HepG2 (cell line): ENCODE data around the gene PARD3. TPM values are rescaled to one million over a fixed set of nuclear protein-coding genes. Genes with fewer than 3 reads are reported as not detected.

Experiments
- ERF ChIP-seq: IDR thresholded peaks from 2 replicates; pipeline ENCODE4 v1.6.1; 2018; ENCODE audit warnings: missing biosample characterization, missing genetic modification reagents
- GABPA ChIP-seq, 2 experiments: IDR thresholded peaks; 2 replicates each; pipeline ENCODE4 v1.6.1; 2011 to 2016; ENCODE audit warnings: low read depth in 2 of 2, low read length in 1 of 2, missing biosample characterization in 1 of 2, missing genetic modification characterization in 1 of 2
- LBX2 ChIP-seq: sonication (generic); formaldehyde crosslinking; IDR thresholded peaks from 2 replicates; pipeline ENCODE4 v1.5.0; 2020; ENCODE audit warnings: missing genetic modification reagents, mild to moderate bottlenecking, borderline replicate concordance
- LRRFIP1 ChIP-seq: sonication (generic); formaldehyde crosslinking; conservative IDR thresholded peaks from 2 replicates; pipeline ENCODE4 v1.4.0; 2020; ENCODE audit warnings: missing genetic modification reagents
- NR3C1 ChIP-seq: sonication (generic); formaldehyde crosslinking; IDR thresholded peaks from 2 replicates; pipeline ENCODE4 v1.4.0; 2020; ENCODE audit warnings: missing genetic modification reagents
- PAWR ChIP-seq: sonication (generic); formaldehyde crosslinking; IDR thresholded peaks from 2 replicates; pipeline ENCODE4 v1.4.0; 2020; ENCODE audit warnings: missing genetic modification reagents, mild to moderate bottlenecking, borderline replicate concordance
- SRY ChIP-seq: sonication (generic); formaldehyde crosslinking; IDR thresholded peaks from 2 replicates; pipeline ENCODE4 v1.8.0; 2022; ENCODE audit warnings: mild to moderate bottlenecking, missing genetic modification reagents
- ZNF180 ChIP-seq: sonication (generic); formaldehyde crosslinking; IDR thresholded peaks from 2 replicates; pipeline ENCODE4 v1.4.0; 2020; ENCODE audit warnings: low read depth, missing genetic modification reagents, borderline replicate concordance
- ZNF335 ChIP-seq: sonication (generic); formaldehyde crosslinking; IDR thresholded peaks from 2 replicates; pipeline ENCODE4 v1.4.0; 2020; ENCODE audit warnings: missing genetic modification reagents
- ZNF777 ChIP-seq: sonication (generic); formaldehyde crosslinking; IDR thresholded peaks from 2 replicates; pipeline ENCODE4 v1.4.0; 2020; ENCODE audit warnings: missing genetic modification reagents
- polyA plus RNA-seq, 8 experiments: library from polyadenylated mRNA; depleted of rRNA in 3 of 8; stranded (reverse) in 7 of 8; unstranded in 1 of 8; fragments of >200 nt; fragmentation: Illumina TruSeq in 4 of 8; extraction: Trizol in 4 of 8; gene quantifications; 2 replicates each; pipeline versions ENCODE4 v1.2.1 to v1.2.3, GENCODE V29; 2011 to 2016; ENCODE audit warnings: low read depth in 4 of 8, missing spikeins in 1 of 8, mixed read lengths in 1 of 8; ENCODE audit not compliant: insufficient read depth in 1 of 8
- total RNA-seq, 5 experiments: library from RNA; depleted of rRNA; stranded (reverse); fragments of >200 nt; fragmentation: Illumina TruSeq; extraction: Trizol; gene quantifications; 2 replicates each; pipeline ENCODE4 v1.2.3, GENCODE V29; 2016; ENCODE audit warnings: low read depth in 1 of 5
- TF ChIP-seq, protein P1 (sequence below): sonication (generic); formaldehyde crosslinking; IDR thresholded peaks from one replicate; pipeline ENCODE4 v1.5.1; 2020; ENCODE audit warnings: mild to moderate bottlenecking, missing genetic modification reagents; ENCODE audit errors: not compliant biosample characterization
- TF ChIP-seq, protein P2 (sequence below): sonication (generic); formaldehyde crosslinking; IDR thresholded peaks from 2 replicates; pipeline ENCODE4 v1.4.0; 2020; ENCODE audit warnings: missing genetic modification reagents, mild to moderate bottlenecking, borderline replicate concordance
- TF ChIP-seq, protein P3 (sequence below): sonication (generic); formaldehyde crosslinking; conservative IDR thresholded peaks from 2 replicates; pipeline ENCODE4 v1.4.0; 2020; ENCODE audit warnings: missing genetic modification reagents

The PARD3 gene
- total and polyA plus RNA-seq, 2 of the 13 experiments (the other 11 are each of a cell fraction or from before 2014, with no cell fraction given): 40.9 to 60.0 TPM

- TF ChIP-seq LBX2 (CRISPR knock-in tag) (no peak), ERF (no peak), SRY (0 out of 2 replicates have a peak, but pooled peaks have one; percentile 48), LRRFIP1 (no peak), ZNF335 (no peak), GABPA (IDR thresholded peaks at IDR 0.05; ENCODE audit: low read depth, low read length) (peak; percentile 0; the same call in 1 of the 2 replicates), GABPA (CRISPR knock-in tag; IDR thresholded peaks at IDR 0.05; ENCODE audit: low read depth) (no peak), PAWR (CRISPR knock-in tag) (no peak), ZNF180 (CRISPR knock-in tag) (no peak), ZNF777 (no peak), NR3C1 (no peak)
- TF ChIP-seq, protein P1, sequence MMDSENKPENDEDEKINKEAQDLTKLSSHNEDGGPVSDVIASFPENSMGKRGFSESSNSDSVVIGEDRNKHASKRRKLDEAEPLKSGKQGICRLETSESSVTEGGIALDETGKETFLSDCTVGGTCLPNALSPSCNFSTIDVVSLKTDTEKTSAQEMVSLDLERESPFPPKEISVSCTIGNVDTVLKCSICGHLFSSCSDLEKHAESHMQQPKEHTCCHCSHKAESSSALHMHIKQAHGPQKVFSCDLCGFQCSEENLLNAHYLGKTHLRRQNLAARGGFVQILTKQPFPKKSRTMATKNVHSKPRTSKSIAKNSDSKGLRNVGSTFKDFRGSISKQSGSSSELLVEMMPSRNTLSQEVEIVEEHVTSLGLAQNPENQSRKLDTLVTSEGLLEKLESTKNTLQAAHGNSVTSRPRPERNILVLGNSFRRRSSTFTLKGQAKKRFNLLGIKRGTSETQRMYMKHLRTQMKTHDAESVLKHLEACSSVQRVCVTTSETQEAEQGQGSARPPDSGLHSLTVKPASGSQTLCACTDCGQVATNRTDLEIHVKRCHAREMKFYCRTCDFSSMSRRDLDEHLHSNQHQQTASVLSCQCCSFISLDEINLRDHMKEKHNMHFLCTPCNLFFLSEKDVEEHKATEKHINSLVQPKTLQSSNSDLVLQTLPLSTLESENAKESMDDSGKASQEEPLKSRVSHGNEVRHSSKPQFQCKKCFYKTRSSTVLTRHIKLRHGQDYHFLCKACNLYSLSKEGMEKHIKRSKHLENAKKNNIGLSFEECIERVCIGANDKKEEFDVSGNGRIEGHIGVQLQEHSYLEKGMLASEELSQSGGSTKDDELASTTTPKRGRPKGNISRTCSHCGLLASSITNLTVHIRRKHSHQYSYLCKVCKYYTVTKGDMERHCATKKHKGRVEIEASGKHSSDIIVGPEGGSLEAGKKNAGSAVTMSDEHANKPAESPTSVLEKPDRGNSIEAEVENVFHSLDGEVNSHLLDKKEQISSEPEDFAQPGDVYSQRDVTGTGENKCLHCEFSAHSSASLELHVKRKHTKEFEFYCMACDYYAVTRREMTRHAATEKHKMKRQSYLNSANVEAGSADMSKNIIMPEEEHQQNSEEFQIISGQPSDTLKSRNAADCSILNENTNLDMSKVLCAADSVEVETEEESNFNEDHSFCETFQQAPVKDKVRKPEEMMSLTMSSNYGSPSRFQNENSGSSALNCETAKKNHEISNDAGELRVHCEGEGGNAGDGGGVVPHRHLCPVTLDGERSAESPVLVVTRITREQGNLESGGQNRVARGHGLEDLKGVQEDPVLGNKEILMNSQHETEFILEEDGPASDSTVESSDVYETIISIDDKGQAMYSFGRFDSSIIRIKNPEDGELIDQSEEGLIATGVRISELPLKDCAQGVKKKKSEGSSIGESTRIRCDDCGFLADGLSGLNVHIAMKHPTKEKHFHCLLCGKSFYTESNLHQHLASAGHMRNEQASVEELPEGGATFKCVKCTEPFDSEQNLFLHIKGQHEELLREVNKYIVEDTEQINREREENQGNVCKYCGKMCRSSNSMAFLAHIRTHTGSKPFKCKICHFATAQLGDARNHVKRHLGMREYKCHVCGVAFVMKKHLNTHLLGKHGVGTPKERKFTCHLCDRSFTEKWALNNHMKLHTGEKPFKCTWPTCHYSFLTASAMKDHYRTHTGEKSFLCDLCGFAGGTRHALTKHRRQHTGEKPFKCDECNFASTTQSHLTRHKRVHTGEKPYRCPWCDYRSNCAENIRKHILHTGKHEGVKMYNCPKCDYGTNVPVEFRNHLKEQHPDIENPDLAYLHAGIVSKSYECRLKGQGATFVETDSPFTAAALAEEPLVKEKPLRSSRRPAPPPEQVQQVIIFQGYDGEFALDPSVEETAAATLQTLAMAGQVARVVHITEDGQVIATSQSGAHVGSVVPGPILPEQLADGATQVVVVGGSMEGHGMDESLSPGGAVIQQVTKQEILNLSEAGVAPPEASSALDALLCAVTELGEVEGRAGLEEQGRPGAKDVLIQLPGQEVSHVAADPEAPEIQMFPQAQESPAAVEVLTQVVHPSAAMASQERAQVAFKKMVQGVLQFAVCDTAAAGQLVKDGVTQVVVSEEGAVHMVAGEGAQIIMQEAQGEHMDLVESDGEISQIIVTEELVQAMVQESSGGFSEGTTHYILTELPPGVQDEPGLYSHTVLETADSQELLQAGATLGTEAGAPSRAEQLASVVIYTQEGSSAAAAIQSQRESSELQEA: no peak
- TF ChIP-seq, protein P2, sequence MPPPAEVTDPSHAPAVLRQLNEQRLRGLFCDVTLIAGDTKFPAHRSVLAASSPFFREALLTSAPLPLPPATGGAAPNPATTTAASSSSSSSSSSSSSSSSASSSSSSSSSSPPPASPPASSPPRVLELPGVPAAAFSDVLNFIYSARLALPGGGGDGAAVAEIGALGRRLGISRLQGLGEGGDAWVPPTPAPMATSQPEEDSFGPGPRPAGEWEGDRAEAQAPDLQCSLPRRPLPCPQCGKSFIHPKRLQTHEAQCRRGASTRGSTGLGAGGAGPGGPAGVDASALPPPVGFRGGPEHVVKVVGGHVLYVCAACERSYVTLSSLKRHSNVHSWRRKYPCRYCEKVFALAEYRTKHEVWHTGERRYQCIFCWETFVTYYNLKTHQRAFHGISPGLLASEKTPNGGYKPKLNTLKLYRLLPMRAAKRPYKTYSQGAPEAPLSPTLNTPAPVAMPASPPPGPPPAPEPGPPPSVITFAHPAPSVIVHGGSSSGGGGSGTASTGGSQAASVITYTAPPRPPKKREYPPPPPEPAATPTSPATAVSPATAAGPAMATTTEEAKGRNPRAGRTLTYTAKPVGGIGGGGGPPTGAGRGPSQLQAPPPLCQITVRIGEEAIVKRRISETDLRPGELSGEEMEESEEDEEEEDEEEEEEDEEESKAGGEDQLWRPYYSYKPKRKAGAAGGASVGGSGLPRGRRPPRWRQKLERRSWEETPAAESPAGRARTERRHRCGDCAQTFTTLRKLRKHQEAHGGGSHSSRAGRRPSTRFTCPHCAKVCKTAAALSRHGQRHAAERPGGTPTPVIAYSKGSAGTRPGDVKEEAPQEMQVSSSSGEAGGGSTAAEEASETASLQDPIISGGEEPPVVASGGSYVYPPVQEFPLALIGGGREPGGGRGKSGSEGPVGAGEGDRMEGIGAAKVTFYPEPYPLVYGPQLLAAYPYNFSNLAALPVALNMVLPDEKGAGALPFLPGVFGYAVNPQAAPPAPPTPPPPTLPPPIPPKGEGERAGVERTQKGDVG (CRISPR knock-in tag): no peak
- TF ChIP-seq, protein P3, sequence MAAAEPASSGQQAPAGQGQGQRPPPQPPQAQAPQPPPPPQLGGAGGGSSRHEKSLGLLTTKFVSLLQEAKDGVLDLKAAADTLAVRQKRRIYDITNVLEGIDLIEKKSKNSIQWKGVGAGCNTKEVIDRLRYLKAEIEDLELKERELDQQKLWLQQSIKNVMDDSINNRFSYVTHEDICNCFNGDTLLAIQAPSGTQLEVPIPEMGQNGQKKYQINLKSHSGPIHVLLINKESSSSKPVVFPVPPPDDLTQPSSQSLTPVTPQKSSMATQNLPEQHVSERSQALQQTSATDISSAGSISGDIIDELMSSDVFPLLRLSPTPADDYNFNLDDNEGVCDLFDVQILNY (CRISPR knock-in tag): no peak
Observed at GRCh38 chr10:34814223-34814912, 728 bp downstream of the PARD3 start (continued).
